HuH-7.5 (cell line): Measurements from ENCODE around the gene CCDC30.

Source experiments
- DNase-seq: peaks from one replicate; pipeline ENCODE4 v3.0.0; 2011; ENCODE audit warnings: low spot score

CCDC30 gene

DNA sequence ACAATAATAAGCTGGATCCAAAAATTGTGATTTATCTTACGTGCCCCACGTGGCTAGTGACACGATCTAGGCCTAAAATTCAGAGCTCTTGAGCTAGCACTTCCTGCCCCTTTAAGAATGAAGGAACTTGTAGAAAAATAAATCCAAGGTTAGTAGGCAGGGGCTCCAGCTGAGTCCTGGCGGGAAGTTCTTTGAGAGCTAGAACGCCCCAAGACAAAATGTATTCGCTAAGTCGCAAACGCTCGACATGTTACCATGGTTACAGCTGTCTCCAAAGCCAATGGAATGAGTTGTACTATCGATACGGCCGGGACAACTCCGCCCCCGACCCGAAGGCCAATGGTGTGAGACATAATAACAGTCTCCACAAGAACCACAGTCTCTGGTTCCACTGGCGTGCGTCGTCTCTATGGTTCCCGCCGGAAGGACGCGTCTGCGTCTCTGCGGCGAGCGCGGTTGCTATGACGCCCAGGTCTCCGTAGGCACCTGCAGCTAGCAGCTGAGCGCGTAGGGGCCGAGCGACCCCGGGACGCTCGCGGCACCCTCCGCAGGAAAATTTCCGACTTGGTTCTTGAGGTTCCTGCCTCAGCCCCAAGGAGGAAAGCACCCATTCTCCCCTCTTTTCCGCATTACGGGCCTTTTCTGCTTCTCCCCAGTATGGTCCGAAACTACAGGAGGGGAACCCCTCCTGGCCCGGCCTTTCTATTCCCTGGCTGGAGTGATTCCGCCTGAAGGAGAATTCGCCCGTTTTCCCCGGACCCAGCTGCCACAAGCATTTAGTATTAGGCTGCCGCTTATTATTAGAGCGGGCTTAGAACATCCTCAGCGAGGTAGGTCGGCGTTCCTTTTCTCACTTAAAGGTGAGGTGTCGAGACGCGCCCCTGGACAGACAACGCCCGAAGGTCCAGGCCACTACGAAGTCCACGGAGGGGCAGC lies at the start of gene CCDC30:
CCDC30 (plus strand) TSS at position 459 of the 936 bp plus-strand sequence. CDS start 17,266 bp downstream, outside the sequence.
- peak; percentile 88 for DNase-seq

DNA sequence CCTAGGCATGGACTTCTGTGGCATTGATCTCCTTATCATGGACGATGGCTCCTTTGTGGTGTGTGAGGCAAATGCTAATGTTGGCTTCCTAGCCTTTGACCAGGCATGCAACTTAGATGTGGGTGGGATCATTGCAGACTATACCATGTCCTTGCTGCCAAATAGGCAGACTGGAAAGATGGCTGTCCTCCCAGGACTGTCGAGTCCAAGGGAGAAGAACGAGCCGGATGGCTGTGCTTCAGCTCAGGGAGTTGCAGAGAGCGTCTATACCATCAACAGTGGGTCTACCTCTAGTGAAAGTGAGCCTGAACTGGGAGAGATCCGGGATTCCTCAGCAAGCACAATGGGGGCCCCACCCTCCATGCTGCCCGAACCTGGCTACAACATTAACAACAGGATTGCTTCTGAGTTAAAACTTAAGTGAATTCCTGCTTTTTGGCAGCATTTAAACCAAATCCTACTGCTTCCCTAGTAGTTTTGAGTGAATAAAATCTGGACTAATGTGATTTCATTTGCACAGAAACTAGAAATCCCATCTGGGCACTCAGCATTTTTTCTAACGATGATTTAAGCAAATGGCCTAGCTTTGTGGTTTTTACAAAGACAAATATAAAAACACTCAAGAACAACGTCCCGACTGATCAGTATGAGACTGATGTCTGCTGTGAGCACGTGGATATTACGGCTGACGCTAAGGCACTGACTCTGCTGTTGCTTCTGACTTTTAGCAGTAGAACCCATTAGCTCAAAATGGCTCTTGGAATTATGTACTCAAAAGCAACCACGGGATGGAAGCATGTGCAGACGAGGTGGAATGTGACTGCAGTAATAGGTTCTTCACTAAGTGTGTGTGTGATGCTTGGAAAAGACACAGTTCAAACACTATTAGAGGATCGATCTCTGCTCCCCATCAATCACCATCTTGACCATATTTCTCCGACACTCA lies 48.3 kb upstream of the CCDC30 start:
- DNase-seq: no peak

DNA sequence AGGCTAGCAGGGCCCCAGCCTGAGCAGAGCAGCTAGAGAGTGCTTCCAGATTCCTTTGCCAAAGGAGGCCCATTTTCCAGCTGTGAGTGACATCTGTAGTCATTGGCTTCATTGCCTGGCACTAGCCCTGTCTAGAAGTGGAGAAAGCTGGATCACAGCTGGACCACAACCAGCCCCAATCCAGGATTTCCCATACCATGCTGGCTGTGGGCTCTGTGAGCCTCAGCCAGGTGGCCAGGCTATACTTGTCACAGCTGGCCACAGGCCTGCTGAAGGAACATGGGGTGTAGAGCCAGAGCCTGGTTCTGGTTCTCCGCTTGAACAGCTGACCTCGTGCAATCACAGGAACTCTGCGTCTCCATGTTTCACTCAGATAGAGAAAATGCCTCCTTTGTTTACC lies 45.9 kb upstream of the CCDC30 start:
- DNase-seq: no peak

DNA sequence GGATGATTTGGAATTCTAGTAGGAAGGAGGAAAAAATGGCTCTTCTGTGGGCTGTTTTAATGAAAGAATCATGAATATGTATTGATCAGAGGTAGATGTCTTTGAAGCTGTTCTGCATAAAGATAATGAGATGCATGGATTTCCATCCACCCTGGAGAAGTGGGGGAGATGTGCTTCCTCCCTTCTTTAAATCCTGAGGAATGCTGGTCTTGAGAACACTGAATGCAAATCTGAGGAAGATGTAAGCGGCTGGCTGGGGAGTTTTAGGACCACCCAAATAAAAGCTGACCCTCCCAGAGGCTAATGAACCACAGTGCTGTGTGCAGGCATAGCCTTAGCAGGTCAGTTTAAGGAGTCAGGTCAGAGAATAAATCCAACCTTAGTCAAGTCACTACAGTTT lies 44.6 kb upstream of the CCDC30 start:
- DNase-seq: no peak

DNA sequence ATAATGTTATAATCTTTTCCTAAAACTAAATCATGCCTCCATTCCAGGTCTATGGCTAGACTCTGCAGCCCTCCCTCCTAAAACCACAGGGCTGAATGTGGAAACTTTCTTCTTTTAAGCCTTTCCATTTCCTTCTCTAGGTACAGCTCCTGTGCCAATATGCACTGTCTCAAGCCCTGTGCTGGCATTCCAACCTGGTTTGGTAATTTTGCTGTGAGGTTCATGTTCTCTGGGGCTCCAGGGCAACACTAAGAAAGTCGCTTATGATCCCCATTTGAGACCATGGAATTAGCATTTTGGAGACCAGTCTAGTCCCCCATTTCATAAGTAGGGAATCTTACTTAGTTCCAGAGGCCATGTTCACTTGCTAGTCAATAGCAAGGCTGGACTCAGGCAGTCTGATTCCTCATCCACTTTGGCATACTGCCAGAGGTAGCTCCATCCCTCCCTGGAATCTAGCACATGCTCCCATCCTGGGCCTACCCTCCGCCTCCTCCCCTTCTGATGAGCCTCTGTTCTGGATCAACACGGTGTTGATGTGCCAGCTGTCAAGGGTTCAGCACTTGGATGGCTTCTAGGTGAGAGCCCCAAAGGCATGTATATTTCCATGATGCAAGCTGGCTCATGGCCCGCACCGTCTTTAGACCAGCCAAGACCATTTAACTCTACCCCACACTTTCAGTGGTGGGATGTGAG lies 43.8 kb upstream of the CCDC30 start:
- no peak for DNase-seq

DNA sequence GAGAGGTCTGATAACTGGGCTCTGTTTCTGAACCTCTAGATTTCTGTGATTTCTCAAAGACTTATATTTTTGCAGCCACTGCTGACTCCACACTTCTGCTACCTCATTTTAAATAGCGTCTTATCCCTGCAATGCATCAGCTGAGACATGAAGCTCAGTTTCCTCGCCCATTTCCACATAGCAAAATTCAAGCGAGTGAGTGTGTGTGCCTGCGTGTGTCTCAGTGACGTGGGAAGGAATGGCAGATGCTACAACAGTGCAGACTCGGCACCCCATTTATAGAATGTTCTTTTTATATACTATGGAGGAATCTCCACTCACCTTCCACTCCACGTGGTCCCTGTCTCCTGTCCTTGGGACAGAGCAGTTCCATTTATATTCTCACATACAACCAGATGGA lies 43.0 kb upstream of the CCDC30 start:
- no peak for DNase-seq

DNA sequence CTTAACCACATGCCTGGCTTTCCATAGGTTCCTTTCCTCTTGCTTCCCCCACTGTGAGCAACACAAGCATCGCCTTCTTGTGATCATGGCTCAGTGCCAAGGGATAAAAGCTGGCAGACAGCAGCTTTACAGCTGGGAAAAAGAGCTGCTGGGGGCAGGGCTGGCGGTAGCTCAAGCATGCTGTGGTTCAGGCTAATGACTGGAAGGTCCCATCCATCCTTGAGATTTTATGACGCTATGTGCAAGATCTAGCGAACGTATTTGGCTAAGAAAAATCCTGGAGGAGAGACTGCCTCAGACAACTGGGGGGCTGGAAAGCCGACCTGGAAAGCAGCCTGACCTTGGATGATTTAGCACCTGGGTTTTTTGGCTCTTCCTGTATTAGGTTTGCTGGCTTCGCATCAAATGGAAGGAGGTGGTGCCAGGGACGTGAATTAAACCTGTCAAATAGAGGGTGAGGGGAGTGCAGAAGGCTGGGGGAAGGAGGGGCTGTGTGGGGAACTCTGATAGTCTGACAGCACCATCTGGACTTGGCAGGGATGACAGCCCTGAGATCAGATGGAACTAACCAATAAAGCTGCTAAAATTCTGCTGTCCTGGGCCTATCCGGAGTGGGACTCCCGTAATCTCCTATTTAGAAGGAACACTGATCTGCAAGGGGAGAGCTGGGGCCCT lies 42.0 kb upstream of the CCDC30 start:
- DNase-seq: no peak

DNA sequence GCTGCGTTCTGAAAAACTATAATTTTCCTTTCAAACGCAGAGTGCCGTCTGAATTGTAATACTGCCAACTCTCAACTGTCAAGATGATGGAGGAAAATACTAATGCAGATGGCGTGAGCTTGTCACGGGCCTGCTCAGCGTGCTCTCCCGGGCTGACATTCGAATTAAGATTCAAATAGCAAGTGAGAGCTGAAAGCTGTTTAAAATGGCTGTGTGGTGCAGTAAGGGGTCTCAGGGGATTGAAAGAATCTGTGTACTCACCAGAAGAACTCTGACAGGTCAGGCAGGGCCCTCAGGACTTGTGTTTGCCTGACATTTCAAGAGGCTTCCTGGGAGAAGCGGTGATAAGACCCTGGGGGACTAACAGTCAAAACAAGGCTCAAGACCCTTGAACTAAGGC lies 40.3 kb upstream of the CCDC30 start:
- DNase-seq: no peak

DNA sequence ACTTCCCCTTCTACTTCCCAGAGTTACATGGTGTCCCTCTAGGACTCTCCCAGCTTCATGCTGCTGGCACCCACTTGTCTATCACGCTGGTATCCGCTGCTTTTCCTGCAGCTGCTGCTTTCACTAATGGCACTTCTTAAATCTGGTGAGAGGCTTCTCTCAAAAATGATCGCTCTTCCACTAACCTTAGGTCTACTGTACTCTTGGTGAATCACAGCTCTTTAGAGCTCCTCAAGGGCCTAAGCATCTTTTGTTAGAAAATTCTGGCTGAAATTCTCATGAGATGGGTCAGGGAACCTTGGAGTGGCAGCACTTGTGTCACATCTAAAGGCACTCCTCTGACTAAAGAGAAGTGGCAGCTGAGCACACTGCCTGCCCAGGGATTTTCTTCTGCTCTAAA lies 39.4 kb upstream of the CCDC30 start:
- DNase-seq: no peak

DNA sequence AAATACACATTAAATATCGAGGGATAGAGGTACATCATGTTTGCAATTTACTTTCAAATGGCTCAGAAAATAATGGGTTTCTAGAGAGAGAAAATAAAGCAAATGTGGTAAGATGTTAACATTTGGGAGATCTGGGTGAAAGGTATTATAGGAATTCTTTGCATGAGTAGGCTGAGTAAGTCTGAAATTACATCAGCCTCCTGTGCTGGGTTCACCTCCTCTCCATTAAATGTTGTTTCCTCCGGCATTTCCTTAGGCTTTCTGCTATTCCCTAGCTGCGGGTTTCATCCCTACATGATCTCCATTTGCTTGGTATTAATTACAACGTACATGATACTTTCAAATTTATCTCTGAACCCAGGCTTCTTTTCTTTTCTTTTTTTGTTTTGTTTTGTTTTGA lies 38.9 kb upstream of the CCDC30 start:
- no peak for DNase-seq

DNA sequence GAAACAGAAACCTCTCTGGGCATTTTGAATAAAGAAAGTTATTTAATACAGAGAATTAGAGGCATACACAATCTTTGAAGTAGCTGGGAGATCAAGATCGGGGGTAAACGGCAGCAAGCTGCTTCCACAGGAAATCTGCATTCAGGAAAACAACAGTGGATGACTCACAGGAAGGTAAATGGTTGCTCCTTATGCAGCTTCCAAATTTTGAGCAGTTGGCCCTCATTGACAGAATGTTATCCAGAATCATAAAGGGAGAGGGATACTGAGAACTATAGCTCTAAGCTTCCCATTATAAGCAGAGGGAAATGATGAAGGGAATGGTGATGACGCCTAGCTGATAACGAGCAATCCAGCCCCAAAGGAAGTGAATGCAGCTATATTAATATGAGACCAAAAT lies 35.8 kb upstream of the CCDC30 start:
- no peak for DNase-seq

DNA sequence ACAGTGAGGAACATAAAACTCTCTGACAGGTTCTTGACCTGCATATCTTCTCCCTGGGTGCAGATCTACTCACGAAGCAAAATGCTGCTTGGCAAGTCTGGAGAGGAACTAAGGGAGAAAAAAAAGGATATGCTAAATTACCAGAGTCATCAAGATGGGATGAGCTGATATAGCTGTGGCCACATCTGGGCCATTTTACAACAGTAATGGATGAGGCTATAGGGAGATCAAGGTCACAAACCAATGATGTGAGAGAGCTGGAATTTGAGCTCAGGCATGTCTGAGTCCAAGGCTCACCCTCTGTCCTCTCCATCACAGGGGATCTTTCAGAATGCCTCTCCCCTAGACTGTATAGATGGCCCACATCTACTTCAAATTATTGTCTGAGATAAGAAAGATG lies 33.5 kb upstream of the CCDC30 start:
- DNase-seq: no peak

DNA sequence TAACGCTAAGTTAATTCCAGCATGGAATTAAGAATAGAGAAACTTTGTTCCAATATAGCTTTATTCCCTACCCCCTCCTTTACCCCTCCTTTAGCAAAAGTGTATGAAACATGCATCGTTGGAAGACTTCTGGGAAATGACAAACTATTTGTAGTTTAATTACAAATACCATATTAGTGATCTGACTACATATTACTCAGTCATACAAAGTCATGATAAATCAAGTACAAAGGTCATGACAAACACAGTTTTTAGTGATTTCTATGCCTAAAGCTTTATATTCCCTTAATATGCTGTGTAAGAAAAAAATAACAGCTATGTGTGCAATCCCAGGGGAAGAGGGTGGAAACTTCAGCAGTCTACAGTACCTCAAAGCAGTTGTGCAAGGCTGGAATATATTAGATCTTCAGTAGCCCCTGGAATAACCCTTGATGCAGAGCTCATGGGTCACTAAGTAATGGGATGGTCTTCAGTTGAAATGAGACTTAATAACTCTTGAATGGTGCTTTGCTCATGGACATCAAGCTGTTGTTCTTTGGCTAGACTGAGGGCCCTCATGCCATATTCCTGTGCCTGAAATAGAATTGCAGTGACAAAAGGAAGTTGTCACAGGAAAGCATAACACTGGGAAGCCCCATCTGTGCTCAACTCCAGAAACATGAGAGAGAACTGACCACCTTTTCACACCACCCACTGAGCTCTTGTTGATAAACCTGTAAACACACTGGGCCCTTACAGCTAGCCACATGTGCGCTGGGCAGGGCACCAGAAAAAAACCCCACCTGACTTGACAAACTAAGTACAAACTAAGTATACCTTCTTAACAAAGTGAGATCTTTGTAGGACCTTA lies 32.6 kb upstream of the CCDC30 start:
- DNase-seq: no peak

DNA sequence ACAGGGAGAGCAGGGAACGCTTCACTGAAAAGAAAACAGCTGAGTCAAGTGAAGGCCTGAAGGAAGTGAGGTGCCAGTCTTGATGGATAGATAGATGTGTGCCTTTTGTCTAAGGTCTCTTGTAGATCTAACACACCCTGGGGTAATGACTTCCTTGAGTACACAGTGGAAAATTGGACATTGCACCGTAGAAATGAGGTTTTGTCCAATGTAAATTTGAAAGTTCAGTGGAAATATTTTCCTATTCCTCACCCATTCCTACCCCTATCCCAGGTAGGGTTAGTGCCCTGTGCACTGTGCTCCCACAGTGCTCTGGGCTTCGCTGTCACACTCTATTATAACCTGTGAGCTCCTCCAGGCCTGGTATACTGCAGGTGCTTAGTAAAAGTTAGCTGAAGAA lies 31.6 kb upstream of the CCDC30 start:
- DNase-seq: no peak

DNA sequence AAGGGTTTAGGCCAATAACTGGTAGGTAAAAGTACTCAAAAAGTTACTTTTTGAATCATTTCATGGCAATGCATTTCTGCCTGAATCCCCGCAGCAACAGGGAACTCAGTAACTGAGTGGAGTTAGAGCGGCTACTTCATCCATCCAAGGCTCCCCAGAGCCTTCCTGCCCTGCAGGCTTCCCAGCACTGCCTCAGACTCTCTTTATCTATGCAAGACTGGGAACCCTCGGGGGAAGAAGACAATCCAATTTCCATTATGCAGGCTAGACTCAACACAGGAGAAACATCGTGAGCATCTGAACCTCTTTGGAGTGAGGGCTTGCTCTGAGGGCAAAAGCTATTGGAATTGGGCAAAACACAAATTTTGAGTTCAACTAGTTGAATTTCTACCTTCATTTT lies 30.4 kb upstream of the CCDC30 start:
- no peak for DNase-seq

DNA sequence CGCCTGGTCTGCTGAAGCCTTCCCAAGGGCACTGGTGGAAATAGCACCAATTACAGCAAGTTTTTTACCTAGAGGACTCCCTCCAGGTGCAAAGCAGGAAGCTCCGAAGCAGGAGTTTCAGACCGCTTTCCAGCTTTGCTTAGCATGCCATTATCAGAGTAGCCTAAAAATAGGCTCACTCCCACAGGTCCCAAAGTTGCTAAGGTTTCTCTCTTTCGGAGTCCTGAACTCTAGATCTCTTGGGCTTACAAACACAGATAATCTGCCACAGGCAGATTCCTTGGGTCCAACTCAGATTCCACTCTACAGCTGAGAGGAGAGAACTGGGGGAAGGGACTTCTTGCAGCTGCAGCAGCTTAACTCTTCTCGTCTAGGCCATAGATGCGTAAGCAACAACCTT lies 29.7 kb upstream of the CCDC30 start:
- DNase-seq: no peak

DNA sequence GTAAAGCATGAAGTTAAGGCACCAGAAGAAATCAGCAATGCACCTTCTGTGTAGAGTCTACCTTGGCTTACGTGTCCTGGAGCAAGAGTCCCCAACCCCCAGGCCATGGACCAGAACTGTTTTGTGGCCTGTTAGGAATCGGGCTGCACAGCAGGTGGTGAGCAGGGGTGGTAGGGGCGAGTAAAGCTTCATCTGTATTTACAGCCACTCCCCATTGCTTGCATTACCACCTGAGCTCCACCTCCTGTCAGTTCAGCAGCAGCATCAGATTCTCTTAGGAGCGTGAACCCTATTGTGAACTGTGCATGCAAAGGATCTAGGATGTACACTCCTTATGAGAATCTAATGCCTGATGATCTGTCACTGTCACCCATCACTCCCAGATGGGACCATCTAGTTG lies 28.7 kb upstream of the CCDC30 start:
- DNase-seq: no peak

DNA sequence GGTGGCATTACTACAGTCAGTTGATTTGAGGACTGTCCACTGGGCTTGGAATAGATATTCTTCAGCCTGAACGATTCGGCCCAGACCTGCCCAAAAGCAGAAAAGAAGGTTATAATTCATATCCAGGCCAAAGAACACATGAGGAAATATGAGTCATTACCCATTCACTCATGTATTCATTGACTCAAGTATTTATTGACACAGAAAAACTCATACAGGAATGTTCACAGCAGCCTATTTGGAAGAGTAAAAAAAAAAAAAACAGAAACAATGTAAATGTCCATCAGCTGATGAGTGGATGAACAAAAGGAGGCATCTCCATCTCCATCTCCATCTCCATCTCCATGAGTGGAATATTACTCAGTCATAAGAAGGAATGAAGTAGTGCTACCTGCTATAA lies 23.1 kb upstream of the CCDC30 start:
- DNase-seq: no peak

DNA sequence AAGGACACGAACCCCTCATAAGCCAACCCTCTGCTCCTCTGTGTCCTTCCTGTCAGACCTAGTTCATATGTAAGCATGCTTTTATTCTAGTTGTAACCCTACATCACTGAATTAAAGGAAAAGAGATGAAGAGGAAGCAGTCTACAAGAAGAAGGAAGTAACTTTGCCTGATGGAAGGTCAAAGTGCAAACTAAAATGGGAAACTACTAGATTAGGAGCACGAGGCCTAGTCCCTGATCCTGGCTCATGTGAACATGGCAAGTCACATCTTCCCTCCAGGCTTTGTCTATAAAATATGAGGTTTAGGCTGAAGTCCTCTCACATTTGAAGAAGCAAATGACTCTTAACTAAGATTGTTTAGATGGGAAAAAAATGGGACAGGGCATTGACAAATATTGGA lies 20.4 kb upstream of the CCDC30 start:
- no peak for DNase-seq

DNA sequence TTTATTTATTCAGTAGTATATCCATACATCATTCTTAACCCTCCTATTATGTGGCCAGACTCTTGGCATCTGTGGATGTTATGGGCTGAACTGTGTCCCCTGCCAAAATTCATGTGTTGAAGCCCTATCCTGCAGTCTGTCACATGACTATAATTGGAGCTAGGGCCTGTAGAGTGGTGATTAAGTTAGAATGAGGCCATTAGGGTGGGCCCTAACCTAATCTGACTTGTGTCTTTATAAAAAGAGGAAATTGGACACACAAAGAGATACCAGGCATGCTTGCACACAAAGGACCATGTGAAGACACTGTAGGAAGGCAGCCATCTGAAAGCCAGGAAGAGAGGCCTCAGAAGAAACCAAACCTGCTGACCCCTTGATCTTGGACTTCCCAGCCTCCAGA lies 13.8 kb upstream of the CCDC30 start:
- no peak for DNase-seq

DNA sequence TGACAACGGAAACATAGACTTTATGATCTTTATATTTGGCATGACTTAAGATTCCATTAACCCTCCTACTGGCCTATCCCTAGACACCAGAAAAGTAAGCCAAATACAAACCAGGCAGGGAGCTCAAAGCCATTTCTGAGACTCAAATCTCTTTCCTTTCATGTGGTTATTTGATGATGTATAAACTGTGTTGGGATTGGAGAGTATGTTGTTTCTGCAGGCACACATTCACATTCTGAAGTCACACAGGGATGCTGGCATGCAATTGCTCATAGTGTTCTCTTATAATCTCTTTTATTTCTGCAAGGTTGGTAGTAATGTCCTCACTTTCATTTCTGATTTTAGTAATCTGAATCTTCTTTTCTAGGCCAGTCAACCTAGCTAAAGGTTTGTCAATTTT lies 13.0 kb upstream of the CCDC30 start:
- DNase-seq: no peak
